ENCODE measurements around the gene PITPNB.

DNA sequence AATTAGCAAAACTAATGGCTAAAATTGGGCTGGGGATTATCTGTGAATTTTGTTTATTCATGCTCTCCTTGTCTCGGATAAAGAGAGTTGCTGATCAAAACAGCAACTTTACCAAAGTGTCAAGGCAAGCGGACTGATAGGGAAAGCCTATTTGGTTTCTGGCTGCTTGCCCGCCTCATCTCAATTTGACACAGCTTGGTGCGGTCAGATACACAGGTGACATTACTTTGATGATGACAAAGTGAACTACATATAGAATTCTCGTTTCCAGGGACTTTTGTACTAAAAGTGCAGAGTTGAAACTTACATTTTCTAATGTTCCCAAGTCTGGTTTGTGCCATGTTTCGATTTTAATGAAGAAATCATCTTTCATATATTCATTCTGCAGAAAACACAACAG, 22.8 kb downstream of the PITPNB start:
- TF ChIP-seq, protein P1, sequence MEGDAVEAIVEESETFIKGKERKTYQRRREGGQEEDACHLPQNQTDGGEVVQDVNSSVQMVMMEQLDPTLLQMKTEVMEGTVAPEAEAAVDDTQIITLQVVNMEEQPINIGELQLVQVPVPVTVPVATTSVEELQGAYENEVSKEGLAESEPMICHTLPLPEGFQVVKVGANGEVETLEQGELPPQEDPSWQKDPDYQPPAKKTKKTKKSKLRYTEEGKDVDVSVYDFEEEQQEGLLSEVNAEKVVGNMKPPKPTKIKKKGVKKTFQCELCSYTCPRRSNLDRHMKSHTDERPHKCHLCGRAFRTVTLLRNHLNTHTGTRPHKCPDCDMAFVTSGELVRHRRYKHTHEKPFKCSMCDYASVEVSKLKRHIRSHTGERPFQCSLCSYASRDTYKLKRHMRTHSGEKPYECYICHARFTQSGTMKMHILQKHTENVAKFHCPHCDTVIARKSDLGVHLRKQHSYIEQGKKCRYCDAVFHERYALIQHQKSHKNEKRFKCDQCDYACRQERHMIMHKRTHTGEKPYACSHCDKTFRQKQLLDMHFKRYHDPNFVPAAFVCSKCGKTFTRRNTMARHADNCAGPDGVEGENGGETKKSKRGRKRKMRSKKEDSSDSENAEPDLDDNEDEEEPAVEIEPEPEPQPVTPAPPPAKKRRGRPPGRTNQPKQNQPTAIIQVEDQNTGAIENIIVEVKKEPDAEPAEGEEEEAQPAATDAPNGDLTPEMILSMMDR (IDR thresholded peaks at IDR 0.05), result no peak
- no peak for TF ChIP-seq POLR2AphosphoS5 (IDR thresholded peaks at IDR 0.05; ENCODE audit: insufficient read depth in 1 of 2, low read depth in 1 of 2)
